CD14-positive monocyte (primary cell): ENCODE results near the gene DLK1. TPM values are rescaled to one million over a fixed set of nuclear protein-coding genes. Genes with fewer than 3 reads are reported as not detected.

Experiments
- DNase-seq, 3 donors: peaks; one replicate each; pipeline ENCODE4 v3.0.0-alpha.2; 2011 to 2022
- H2AFZ ChIP-seq: 2 replicates; pipeline ENCODE4 v1.6.0; 2012; ENCODE audit warnings: mild to moderate bottlenecking, low read depth, low read length, inconsistent platforms; ENCODE audit not compliant: insufficient read depth, poor library complexity, severe bottlenecking
- H3K27ac ChIP-seq, 2 donors: 1 replicate in 1 of 2; 2 replicates in 1 of 2; pipeline ENCODE4 v1.5.1; 2012 to 2013; ENCODE audit warnings: low read length in 2 of 2, control low read depth in 1 of 2, inconsistent platforms in 1 of 2, low read depth in 1 of 2, mild to moderate bottlenecking in 1 of 2
- H3K27me3 ChIP-seq, 2 donors: one replicate each; pipeline versions ENCODE4 v1.6.0 to v1.6.1; 2011 to 2013; ENCODE audit warnings: low read length in 2 of 2; ENCODE audit not compliant: control insufficient read depth in 2 of 2, insufficient read depth in 2 of 2
- H3K36me3 ChIP-seq, 2 donors: replicated peaks in 1 of 2; 1 replicate in 1 of 2; 2 replicates in 1 of 2; pipeline versions ENCODE4 v1.5.1 to v1.6.1; 2012 to 2013; ENCODE audit warnings: low read length in 2 of 2, control low read depth in 1 of 2, inconsistent platforms in 1 of 2, mild to moderate bottlenecking in 1 of 2; ENCODE audit not compliant: insufficient read depth in 2 of 2, control insufficient read depth in 1 of 2
- H3K4me1 ChIP-seq, 2 donors: 1 replicate in 1 of 2; 2 replicates in 1 of 2; pipeline versions ENCODE4 v1.5.1 to v1.6.1; 2012 to 2013; ENCODE audit warnings: low read length in 2 of 2, control low read depth in 1 of 2, inconsistent platforms in 1 of 2, mild to moderate bottlenecking in 1 of 2, moderate library complexity in 1 of 2; ENCODE audit not compliant: insufficient read depth in 2 of 2, control insufficient read depth in 1 of 2
- H3K4me2 ChIP-seq: replicated peaks from 2 replicates; pipeline ENCODE3; 2012; ENCODE audit warnings: low read length, moderate library complexity, mild to moderate bottlenecking; ENCODE audit not compliant: poor library complexity, severe bottlenecking; ENCODE audit errors: extremely low read depth
- H3K4me3 ChIP-seq, 3 experiments: fragments of 200-600 bp in 1 of 3; sonication (generic) in 1 of 3; replicated peaks in 1 of 3; 1 replicate in 2 of 3; 2 replicates in 1 of 3; pipeline ENCODE4 v1.5.1; 2011 to 2013; ENCODE audit warnings: low read length in 3 of 3, mild to moderate bottlenecking in 3 of 3, control low read depth in 2 of 3, low read depth in 2 of 3, inconsistent platforms in 1 of 3, moderate library complexity in 1 of 3
- H3K79me2 ChIP-seq: 2 replicates; pipeline ENCODE4 v1.6.0; 2012; ENCODE audit warnings: mild to moderate bottlenecking, control low read depth, inconsistent platforms, low read length, moderate library complexity; ENCODE audit not compliant: insufficient read depth
- H3K9ac ChIP-seq: 2 replicates; pipeline ENCODE4 v1.6.0; 2017; ENCODE audit warnings: low read length, mild to moderate bottlenecking; ENCODE audit not compliant: insufficient read depth, poor library complexity, severe bottlenecking
- H3K9me3 ChIP-seq, 2 donors: replicated peaks in 1 of 2; 1 replicate in 1 of 2; 2 replicates in 1 of 2; pipeline versions ENCODE4 v1.5.1 to v1.6.1; 2012 to 2013; ENCODE audit warnings: low read length in 2 of 2, control low read depth in 1 of 2; ENCODE audit not compliant: control insufficient read depth in 1 of 2, insufficient read depth in 1 of 2
- H4K20me1 ChIP-seq: 2 replicates; pipeline ENCODE4 v1.6.0; 2012; ENCODE audit warnings: mild to moderate bottlenecking, low read length, control low read depth, moderate library complexity; ENCODE audit not compliant: insufficient read depth
- H3K27ac Mint-ChIP-seq, 7 donors: one replicate each; pipeline ENCODE4 v1.8.0; 2020; ENCODE audit warnings: mild to moderate bottlenecking in 7 of 7, mixed read lengths in 7 of 7, moderate library complexity in 6 of 7, inconsistent platforms in 2 of 7
- H3K27me3 Mint-ChIP-seq, 3 donors: one replicate each; pipeline ENCODE4 v1.8.0; 2021 to 2022; ENCODE audit warnings: low read depth in 3 of 3, mild to moderate bottlenecking in 3 of 3, mixed read lengths in 3 of 3, moderate library complexity in 3 of 3, inconsistent platforms in 1 of 3
- H3K36me3 Mint-ChIP-seq, 2 donors: one replicate each; pipeline ENCODE4 v1.8.0; 2020; ENCODE audit warnings: mixed read lengths in 2 of 2, inconsistent platforms in 1 of 2, mild to moderate bottlenecking in 1 of 2
- H3K4me1 Mint-ChIP-seq: one replicate; pipeline ENCODE4 v1.8.0; 2020; ENCODE audit warnings: mild to moderate bottlenecking, mixed read lengths
- H3K4me3 Mint-ChIP-seq, 2 donors: one replicate each; pipeline ENCODE4 v1.8.0; 2020; ENCODE audit warnings: mild to moderate bottlenecking in 2 of 2, mixed read lengths in 2 of 2, moderate library complexity in 1 of 2
- H3K9me3 Mint-ChIP-seq, 7 donors: one replicate each; pipeline ENCODE4 v1.8.0; 2020 to 2022; ENCODE audit warnings: mixed read lengths in 7 of 7, mild to moderate bottlenecking in 6 of 7, moderate library complexity in 6 of 7, inconsistent platforms in 2 of 7
- WGBS: methylation state at CpG from one replicate; pipeline ENCODE4 v1.1.5; 2013; ENCODE audit warnings: missing lambda C conversion rate; ENCODE audit not compliant: insufficient coverage; 5-methylcytosine and 5-hydroxymethylcytosine counted together
- intact Hi-C, 2 donors: fragments of 100-400 bp; cut with micrococcal nuclease; formaldehyde crosslinking; loops; one replicate each; pipeline versions ENCODE4 v1.15.0 to v1.15.1; 2023
- polyA plus RNA-seq, 3 donors: library from polyadenylated mRNA; depleted of rRNA in 1 of 3; unstranded in 2 of 3; stranded (reverse) in 1 of 3; fragments of 300-500 nt in 2 of 3; fragments of >200 nt in 1 of 3; fragmentation: Illumina TruSeq in 2 of 3; gene quantifications; 1 replicate in 2 of 3; 2 replicates in 1 of 3; pipeline ENCODE4 v1.2.3, GENCODE V29; 2012 to 2021
- TF ChIP-seq, protein P1 (sequence below): fragments of 200-600 bp; IDR thresholded peaks from one replicate; pipeline ENCODE4 v1.8.0; 2022; ENCODE audit warnings: antibody characterized with exemption, mild to moderate bottlenecking

The DLK1 gene
- polyA plus RNA-seq, 3 donors: 0.04 TPM; not detected in 2

DNA sequence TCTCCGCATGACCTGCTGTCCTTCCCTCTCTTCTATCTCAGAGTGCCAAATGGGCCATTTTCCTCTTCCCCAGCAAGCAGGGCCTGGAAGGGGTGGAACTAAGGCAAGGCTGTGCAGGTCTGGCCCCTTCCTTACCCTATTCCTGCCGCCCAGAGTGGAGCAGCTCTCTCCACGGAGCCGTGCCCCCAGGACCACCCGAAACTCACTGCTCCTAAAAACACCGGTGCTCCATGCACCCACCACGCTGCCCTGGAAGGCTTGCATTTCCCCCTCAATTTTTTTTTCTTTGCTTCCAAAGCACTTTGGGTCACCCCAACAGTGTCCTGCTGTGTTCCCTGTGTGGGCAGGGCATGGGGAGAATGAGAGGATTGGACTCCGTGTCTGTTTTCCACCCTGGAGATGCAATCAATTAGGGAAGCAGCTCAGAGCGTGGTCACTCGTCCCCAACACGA lies 50.7 kb downstream of the DLK1 start:
- intact Hi-C loops: no loop called here
- TF ChIP-seq, protein P1, sequence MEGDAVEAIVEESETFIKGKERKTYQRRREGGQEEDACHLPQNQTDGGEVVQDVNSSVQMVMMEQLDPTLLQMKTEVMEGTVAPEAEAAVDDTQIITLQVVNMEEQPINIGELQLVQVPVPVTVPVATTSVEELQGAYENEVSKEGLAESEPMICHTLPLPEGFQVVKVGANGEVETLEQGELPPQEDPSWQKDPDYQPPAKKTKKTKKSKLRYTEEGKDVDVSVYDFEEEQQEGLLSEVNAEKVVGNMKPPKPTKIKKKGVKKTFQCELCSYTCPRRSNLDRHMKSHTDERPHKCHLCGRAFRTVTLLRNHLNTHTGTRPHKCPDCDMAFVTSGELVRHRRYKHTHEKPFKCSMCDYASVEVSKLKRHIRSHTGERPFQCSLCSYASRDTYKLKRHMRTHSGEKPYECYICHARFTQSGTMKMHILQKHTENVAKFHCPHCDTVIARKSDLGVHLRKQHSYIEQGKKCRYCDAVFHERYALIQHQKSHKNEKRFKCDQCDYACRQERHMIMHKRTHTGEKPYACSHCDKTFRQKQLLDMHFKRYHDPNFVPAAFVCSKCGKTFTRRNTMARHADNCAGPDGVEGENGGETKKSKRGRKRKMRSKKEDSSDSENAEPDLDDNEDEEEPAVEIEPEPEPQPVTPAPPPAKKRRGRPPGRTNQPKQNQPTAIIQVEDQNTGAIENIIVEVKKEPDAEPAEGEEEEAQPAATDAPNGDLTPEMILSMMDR: no peak
- H3K9ac ChIP-seq: no peak overlapping the region
- no peaks in the 10 kb centered on the region for H3K79me2 ChIP-seq
- no peaks in the 10 kb centered on the region for H3K9me3 ChIP-seq
- no peak overlapping the region for H2AFZ ChIP-seq
- H3K4me1 ChIP-seq: no peaks in the 10 kb centered on the region
- peaks cover 0 to 7% (median 0%) of the 10 kb centered on the region in 3 donors for H3K27me3 Mint-ChIP-seq
- H3K27ac ChIP-seq: no peak overlapping the region
- no peaks in the 10 kb centered on the region for H3K36me3 Mint-ChIP-seq
- H4K20me1 ChIP-seq: no peaks in the 10 kb centered on the region
- H3K27ac Mint-ChIP-seq: no peak overlapping the region
- H3K27me3 ChIP-seq: no peaks in the 10 kb centered on the region
- H3K4me2 ChIP-seq: no peak overlapping the region
- 96% methylated on average over 8 of the region's 11 CpGs for WGBS
- H3K9me3 Mint-ChIP-seq: no peaks in the 10 kb centered on the region
- no peak overlapping the region for H3K4me3 ChIP-seq
- no peak for DNase-seq
- H3K4me3 Mint-ChIP-seq: no peak overlapping the region
- no peaks in the 10 kb centered on the region for H3K4me1 Mint-ChIP-seq
- no peaks in the 10 kb centered on the region for H3K36me3 ChIP-seq

DNA sequence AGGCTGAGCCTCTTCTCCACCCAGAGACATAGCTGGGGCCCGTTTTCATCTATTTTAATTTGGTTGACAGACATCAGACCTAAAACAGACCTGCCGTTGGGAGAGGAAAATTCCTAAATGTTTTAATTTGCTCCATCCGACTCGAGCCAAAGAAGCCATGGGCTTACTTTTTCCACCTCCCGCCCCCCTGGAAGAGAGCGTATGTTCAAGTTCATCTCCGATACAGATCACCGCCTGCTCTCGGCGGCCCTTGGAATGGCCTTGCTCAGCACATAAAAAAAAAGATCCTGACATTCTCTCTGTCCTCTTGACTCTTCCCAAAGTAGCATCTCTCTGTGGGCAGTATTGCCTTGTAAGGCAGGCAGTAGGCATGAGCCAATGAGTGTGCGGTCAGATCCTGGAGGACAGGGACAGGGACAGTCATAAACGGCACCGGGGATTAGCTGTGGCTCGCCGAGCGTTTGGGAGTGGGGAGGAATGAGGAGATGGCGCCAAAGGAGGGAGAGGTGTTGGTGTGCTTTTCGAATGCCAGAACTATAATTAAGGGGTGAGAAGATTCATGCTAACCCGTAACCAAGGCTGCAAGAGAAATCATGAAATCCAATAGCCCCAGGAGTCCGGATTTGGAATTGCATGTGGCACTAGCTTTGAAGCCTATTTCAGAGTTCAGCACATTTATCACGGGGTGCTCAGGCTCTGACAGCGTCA lies 51.3 kb downstream of the DLK1 start:
- Histone ChIP-seq H3K36me3 (no peaks in the 10 kb centered on the region), H3K27me3 (no peaks in the 10 kb centered on the region), H2AFZ (no peak overlapping the region), H3K79me2 (no peaks in the 10 kb centered on the region), H3K27ac (no peak overlapping the region), H4K20me1 (no peaks in the 10 kb centered on the region), H3K4me1 (no peaks in the 10 kb centered on the region), H3K4me3 (no peak overlapping the region), H3K4me2 (no peak overlapping the region), H3K9me3 (no peaks in the 10 kb centered on the region), H3K9ac (no peak overlapping the region)
- Mint-ChIP-seq H3K27me3 (peaks cover 0 to 7% (median 2%) of the 10 kb centered on the region in 3 donors), H3K9me3 (no peaks in the 10 kb centered on the region), H3K4me3 (no peak overlapping the region), H3K27ac (no peak overlapping the region), H3K4me1 (no peaks in the 10 kb centered on the region), H3K36me3 (no peaks in the 10 kb centered on the region)
- TF ChIP-seq, protein P1: no peak
- intact Hi-C loops: no loop called here
- WGBS: 94% methylated on average over 16 of the region's 22 CpGs
- DNase-seq: no peak
